LNCaP clone FGC (cell line): ENCODE measurements around the gene STMN1.

Experiments
- DNase-seq: peaks from one replicate; pipeline ENCODE4 v3.0.0-alpha.2; 2011; ENCODE audit warnings: low read depth
- H3K4me3 ChIP-seq: 2 replicates; pipeline ENCODE4 v1.5.1; 2011; ENCODE audit warnings: mild to moderate bottlenecking, low read depth, low read length, control low read depth
- CTCF ChIP-seq: IDR thresholded peaks from 2 replicates; pipeline ENCODE4 v1.5.1; 2012; ENCODE audit warnings: mild to moderate bottlenecking; ENCODE audit not compliant: control insufficient read depth, insufficient read depth; ENCODE audit errors: extremely low read depth

Gene STMN1

GRCh38 chr1:25885602-25886001 is 20.6 kb downstream of the STMN1 start:
- TF ChIP-seq CTCF: no peak
- no peak overlapping the region for H3K4me3 ChIP-seq
- no peak for DNase-seq

- no peak for TF ChIP-seq CTCF
- no peak for DNase-seq
- no peak overlapping the region for H3K4me3 ChIP-seq
Observed at GRCh38 chr1:25881266-25881665, 25.0 kb downstream of the STMN1 start.

GRCh38 chr1:25880518-25880917 is 25.7 kb downstream of the STMN1 start:
- no peak for TF ChIP-seq CTCF
- no peak overlapping the region for H3K4me3 ChIP-seq
- DNase-seq: no peak

GRCh38 chr1:25879675-25880074 is 26.5 kb downstream of the STMN1 start:
- no peak for DNase-seq
- no peak for TF ChIP-seq CTCF
- no peak overlapping the region for H3K4me3 ChIP-seq

GRCh38 chr1:25878690-25879089 is 27.5 kb downstream of the STMN1 start:
- no peak for DNase-seq
- H3K4me3 ChIP-seq: no peak overlapping the region
- TF ChIP-seq CTCF: no peak

- TF ChIP-seq CTCF: no peak
- no peak for DNase-seq
- no peak overlapping the region for H3K4me3 ChIP-seq
Observed at GRCh38 chr1:25877155-25877554, 29.1 kb downstream of the STMN1 start.

GRCh38 chr1:25876693-25877077 is 29.5 kb downstream of the STMN1 start:
- no peak overlapping the region for H3K4me3 ChIP-seq
- TF ChIP-seq CTCF: no peak
- DNase-seq: no peak
